T-helper 22 cell (primary cell): ENCODE results near the gene RERE.
"Not testable (repeated sequence)": the region's sequence is repeated elsewhere in the genome, so short reads cannot be mapped to it uniquely, and the experiment has no call there.

Experiments
- DNase-seq: peaks from one replicate; pipeline ENCODE4 v3.0.0-alpha.2; 2020; ENCODE audit warnings: low read depth

Gene RERE

DNA sequence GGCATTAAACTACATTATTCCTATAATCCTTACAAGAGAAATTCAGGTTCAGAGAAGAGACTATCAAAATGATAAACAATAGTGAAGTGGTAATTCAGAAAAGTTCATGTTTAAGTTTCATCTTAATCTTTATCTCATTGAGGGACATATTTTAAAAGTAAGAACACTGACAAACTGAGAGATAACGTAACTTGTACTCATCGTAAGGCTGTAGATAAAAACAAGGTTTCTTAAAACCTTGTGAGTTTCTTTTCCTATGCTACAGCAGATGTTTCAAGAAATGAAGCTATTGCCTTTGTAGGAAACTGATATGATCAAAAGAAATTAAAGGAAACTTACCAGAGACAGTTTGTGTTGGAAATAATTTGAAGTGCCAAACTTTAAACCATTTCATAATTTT is 65.0 kb downstream of the RERE start:
- DNase-seq, result no peak

DNA sequence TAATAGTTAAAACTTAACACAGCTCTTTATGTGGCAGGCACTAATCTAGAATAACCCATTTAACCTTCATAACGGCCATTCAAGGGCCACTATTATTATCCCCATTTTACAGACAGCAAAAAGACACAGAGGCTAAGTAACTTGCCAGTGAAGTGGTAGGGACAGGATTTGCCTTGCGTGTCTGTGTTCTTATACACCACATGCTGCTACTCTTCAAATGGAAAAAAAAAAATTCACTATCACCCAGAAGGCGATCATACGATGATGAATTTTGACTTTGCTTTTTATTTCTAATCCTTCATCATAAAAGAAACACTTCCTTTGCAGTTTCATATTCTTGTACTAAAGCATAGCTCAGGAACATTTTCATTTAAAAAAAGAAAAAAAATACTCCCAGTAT is 65.5 kb downstream of the RERE start:
- DNase-seq, result no peak

DNA sequence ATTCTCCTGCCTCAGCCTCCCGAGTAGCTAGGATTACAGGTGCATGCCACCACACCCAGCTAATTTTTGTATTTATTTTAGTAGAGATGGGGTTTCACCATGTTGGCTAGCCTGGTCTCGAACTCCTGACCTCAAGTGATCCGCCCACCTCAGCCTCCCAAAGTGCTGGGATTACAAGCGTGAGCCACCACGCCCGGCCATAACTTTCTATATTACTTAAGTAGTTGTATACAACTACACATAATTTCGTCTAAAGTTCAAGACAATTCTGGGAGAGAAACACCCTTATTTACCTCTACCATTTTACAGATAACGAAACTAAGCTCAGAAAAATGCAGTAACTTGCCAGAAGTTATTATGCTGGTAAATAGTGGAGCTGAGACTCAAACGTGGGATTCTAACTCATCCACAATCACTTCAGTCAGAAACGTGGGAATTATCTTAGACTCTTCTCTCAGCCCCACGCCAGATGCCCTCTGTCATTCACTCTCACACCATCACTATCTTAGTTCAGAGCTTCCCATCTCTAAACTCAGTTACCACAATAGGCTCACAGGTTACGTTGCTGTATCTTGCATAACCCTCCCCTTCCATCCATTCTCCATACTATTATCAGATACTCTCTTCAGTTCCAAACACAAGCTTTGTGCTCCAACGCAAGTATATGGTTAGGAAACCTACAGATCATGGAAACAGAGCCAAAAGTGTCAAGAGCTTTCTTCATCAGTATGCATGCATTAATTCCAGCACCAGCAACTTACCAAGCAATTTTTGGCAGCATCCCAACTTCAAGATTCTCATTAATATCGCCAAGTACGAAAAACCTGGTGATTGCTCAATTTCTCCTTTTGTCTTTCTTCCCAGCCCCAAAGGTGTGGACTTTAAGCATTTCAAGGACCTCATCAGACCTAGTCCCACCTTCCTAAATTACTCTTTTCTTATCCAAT is 69.3 kb downstream of the RERE start:
- no peak for DNase-seq

DNA sequence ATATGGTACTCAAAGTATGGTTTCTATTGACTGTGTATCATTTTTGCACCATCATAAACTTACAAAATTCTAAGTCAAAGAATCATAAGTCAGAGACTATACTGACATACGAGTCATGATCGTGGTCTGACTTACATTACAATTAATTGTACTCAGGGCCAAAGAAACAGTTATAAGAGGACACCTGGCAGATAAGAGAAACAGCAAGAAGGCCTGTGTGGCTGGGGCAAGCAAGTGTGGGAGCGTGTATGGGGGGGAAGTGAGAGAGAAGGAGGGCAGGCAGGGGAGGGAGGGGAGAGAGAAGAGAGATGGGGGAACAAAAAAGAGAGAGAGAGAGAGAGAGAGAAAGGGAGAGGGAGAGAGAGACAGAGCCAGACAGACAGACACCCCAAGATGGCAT is 70.9 kb downstream of the RERE start:
- DNase-seq, result no peak

- DNase-seq, result no peak
Measured at GRCh38 chr1:8745749-8746390, 71.6 kb downstream of the RERE start.

DNA sequence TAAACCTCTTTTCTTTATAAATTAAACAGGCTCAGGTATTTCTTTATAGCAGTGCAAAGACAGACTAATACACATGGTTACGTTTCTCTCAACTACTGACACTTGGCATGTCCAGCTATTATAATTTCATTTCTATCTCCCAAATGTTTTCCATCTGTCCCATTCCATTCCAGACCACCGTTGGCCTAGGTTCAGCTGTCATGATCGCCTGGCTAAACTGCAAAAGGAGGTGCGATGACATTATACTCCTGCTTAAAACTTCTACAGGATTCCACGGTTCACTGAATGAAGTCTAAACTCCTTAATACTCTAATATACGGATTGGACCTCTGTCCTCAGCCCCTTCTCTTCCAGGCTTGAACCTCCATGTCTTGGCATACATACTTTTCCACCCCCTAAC is 72.1 kb downstream of the RERE start:
- no peak for DNase-seq

GRCh38 chr1:8742022-8742924 is 75.2 kb downstream of the RERE start:
- no peak for DNase-seq

GRCh38 chr1:8740034-8740449 is 77.4 kb downstream of the RERE start:
- no peak for DNase-seq

DNA sequence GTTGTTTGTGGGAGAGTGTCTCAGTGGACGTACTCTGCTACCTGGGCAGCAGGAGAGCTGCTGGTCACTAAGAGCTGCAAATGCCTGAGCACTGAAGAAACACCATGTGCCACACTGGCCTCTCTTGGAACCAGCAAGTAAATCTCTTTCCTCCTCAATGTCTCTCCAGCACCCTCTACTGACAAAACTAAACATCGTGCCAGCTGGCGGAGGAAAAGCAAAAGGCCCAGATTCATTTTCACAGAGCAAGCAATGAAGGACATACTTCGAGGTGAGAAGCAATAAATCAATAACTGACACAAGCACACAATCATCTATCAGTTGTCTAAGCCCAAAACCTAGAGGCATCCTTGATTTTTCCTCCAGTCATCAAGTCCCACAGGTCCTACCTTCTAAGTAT is 78.1 kb downstream of the RERE start:
- DNase-seq, result no peak

DNA sequence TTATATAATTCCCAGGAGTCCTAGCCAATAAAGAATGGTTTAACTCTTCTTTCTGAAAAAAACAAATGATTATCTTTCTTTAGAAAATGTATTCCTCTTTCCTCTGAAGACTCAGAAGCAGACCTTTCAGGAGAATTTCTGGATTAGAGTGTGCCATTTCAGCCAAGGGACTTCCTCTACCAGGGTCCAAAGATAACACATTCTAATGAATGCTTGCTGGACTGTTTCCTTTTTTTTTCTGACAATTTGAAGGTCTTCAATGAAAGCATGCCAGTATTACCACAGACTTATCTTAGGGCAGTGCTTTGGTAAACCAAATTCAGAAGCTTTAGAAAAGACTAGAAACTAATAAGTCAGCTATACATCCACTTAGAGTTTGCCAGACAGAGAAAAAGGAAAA is 80.5 kb downstream of the RERE start:
- DNase-seq, result no peak

GRCh38 chr1:8733484-8733883 is 84.0 kb downstream of the RERE start:
- no peak for DNase-seq

DNA sequence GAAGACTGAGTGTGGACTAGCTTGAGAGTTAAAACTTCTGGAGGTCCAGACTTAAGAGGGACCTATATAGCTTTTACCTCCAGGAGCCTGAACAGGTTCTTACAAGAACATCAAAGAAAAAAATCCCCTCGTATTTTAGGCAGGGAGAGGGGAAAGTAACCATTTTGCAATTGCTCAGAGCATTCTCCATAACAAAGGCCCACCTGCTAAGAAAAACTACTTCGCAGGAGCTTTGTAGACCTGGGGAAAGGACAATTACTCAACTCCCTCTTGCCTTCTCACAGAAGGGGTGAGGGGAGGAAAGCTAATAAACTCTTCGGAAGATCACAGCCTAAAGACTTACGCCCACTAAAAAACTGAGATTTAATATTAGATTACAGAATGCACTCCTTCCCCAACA is 86.3 kb downstream of the RERE start:
- no peak for DNase-seq

DNA sequence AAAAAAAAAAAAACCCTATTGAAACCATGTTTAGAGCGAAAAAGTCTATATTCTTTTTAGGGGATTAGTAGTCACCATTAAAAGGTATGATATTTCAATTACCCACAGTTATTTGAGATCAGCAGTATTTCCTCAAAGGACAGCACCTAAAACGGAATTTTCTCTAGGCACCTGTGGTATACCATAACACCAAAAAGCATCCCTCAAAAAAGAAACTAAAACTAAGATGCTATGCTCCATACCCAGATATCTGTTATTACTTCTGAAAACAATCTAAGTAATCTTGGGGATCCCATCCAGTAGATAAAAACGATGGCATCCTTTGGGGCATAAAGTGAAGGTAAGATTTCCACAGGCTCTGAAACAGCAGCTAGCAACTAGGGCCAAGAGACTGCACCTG is 89.0 kb downstream of the RERE start:
- no peak for DNase-seq

GRCh38 chr1:8727809-8728213 is 89.6 kb downstream of the RERE start:
- no peak for DNase-seq

GRCh38 chr1:8727316-8727715 is 90.1 kb downstream of the RERE start:
- DNase-seq, result not testable (repeated sequence)

GRCh38 chr1:8726801-8727186 is 90.6 kb downstream of the RERE start:
- DNase-seq, result not testable (repeated sequence)

- DNase-seq, result no peak
Measured at GRCh38 chr1:8723010-8723409, 94.4 kb downstream of the RERE start.

DNA sequence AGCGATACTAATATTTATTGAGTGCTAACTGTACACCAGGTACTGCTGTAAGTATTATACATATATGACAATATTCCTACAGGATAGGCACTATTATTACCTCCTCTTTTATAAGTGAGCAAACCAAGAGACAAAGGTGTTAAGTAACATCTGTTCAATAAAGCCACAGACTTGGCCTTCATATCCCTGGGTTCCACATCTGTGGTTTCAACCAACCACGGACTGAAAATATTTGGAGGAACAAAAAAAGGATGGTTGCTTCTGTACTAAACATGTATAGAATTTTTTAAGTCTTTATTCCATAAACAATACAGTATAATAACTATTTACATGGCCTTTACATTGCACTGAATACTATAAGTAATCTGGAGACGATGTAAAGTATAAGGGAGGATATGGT is 95.1 kb downstream of the RERE start:
- DNase-seq, result no peak

GRCh38 chr1:8721679-8722324 is 95.6 kb downstream of the RERE start:
- no peak for DNase-seq

DNA sequence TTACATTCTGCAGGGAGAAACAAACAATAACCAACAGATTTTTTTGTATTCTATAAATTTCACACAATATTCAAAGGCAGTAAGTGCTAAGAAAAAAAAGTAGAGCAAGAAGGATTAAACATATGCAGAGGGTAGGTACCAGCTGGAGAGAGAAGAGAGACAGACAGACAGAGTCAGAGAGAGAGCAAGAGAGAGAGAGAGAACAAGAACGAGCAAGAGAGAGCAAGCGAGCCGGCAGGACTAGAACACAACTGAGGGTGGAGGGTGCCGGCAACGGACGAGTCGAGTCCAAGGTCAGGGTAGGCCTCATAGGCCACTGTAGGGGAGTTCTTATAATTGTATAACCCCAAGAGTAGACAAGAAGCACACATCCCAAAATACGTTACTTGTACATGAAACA is 97.1 kb downstream of the RERE start:
- no peak for DNase-seq

GRCh38 chr1:8718850-8719361 is 98.5 kb downstream of the RERE start:
- DNase-seq, result no peak

DNA sequence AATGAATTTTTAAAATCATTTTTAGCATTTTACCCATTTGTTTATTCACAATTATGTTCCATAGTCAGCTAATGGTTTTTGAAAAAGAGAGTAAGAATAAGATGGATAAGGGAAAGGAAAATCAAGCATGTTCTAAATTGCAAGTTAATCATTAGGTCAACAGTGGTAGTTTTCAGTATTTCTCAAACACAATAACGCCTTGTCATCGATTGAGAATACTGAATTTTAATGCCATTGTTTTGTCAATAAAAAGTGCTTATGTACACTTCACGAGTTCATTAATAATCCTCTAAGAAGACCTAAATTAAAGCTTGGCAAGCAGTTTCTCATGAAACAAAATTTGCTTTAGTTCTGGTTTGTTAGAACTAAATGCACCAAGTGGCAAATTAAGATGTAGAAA is 100.3 kb downstream of the RERE start:
- DNase-seq, result no peak
